Hematopoietic multipotent progenitor cell treated with erythropoietin and hydrocortisone succinate and interleukin-3 and kit ligand, for 8 days (in vitro differentiated cells): ENCODE measurements around the gene ARID5B.

Experiments used
- DNase-seq: peaks from one replicate; pipeline ENCODE4 v3.0.0-alpha.2; 2015

ARID5B gene

DNA sequence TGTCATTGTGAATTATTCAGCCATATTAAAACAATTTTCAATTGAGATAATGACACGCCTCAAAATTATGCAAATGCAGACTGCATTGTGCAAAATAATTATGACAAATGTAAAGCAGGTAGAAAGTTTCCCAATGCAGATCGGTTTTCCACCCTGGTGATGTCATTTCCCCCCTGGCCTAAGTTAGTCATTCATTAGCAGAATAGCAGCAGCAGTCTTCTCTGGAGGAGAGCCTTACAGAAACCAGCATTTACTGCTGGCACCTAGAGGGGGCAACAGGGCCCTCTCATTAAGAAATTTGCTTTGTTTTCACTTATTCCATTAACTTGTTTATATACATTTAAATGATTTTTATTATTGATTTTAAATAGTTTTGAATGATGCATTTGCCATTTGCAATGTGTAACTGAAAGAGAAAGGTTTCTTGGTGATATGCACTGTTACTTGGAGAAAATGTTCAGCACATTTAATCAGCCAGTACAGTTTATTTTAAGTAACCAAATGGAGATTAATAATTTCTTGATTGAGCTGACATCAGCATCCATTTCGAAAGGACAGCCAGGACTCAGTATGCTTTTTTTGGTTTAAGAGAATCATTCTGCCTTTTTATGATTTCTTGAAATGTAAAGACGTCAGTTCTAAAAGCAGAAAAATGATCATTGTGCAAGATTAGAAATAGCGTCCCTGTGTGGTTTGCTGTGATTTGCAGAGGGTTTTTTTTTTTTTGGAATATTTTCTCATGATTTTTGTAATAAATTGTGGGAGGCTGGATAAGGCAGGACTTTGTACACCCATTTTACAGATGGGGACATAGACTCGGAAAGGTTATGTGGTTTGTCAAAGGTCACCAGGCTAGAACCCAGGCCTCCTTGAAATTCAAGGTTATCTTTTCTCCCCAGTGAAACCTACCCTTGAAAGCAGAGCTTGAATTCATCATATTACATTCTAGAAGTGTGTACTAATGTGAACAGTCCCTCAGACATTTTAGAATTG is 3.5 kb downstream of the ARID5B start:
- peak; percentile 31 for DNase-seq

DNA sequence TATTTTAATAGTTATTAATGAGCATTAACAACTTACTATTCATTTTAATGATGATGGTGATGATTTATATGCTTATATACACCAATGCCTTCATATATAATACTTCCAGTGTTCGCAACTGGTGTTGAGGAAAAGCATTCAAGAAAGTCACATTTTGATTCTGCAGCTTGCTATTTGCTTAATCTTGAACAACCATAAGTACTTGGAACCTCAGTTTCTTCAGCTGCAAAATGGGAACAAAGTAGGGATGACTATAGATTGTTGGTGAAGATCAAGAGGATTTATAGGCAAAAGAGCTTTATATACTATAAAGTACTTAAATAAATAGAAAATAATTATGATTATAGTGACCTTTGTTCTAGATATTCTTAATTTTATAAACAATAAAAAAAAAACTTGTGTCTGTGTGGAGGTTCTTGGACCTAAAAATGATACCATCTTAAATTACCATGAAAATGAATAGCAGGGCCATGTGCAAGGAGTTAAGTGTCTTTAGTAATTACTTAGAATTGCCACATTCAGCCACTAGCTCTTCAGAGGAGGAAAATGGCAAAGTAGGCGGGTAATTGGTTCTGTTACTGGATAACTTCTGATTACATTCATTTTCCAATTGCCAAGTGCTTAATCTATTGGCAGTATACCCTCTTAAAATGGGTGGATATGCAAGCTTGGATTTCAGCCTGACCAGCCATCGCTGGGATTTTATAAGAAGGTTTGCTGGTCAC is 4.5 kb downstream of the ARID5B start:
- no peak for DNase-seq

DNA sequence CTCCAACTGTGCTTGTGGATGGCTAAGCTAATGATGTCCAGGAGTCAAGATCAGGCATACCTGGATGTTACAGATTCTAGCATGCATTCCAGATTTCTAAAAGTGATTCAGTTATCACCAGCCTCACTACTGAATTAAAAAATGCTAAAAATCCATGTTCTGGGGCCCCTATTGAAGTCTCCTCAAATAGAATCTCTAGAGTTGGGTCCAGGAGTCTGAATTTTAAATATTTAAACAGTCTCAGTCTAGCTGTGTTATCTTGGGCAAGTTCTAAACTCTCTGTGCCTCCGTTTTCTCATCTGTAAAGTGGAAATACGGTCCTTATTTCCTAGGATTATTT is 5.0 kb downstream of the ARID5B start:
- DNase-seq, result no peak

DNA sequence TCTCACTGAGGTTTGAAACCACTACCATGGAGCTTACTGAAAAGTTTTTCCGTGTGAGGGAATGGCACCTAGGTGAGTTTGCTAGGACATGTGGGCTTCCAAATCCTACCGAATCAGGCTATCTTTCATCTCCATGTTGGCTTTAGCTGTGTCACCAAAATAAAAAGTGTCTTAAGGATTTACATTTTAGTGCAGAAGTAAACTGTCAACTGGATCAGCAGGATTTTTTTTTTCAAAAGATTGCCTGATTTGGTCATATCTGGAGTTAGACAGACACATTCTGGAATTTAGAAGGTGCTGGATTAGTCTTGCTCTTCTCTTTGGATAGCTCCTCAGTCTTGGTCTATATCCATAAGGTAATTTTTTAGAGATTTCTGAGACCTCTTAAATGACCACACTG is 5.5 kb downstream of the ARID5B start:
- DNase-seq, result no peak

DNA sequence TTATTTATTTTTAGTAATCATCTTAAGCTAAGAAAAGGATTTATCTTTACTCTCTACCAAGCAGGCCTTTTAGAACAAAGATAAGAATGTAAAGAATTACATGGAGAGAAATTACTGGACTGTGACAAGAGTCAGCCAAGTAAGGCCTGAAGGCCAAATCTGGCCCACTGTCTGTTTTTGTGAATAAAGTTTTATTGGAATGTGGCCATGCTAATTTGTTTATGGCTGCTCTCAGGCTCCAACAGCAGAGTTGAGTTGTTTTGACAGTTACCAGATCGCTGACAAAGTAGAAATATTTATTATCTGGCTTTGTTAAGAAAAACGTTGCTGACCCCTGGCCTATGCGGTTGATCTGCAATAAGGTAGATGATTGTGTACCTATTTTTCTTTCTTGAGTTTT is 6.1 kb downstream of the ARID5B start:
- DNase-seq, result no peak

DNA sequence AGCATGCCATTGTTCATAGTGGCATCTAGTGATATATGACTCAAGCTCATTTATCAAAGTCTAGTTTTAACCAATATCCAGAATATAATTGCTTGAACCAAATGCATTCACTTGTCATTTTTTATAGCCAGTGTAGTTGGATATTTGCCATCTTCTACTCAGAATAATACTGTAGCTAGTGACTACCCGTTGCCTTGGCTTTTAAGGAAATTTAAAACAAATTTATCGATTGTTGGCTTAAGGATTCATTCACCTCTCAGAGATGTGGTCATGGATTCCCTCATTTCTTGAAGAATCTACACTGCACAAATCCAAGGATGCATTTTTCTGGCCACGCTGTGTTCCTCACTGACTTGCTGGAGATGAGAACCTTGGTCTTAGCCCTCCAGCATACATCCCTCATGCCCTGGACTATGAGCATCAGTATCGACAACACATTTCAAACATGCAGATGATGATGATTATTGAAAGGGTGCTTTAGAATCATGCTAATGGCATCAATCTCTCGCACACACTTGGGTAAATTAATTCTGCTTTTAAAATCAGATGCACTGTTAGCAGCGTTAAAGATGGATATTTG is 8.8 kb downstream of the ARID5B start:
- DNase-seq, result no peak

DNA sequence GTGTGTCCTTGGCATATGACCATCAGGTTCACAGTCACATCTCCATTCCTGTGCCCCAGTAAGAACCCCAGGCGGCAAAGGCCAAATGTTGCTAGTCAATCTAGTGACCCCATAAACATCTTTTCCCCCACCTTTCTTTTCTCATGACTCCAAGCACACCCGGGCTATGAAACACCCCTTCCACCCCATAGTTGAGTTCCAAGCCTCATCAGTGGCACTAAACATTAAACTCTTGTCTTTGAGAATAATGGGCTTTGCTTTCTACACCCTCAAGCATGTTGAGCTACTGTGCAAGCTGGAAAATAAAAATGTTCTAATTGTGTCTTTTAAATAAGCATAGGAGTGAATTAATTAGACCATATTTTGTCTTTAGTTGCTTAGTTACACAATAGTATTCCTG is 9.4 kb downstream of the ARID5B start:
- DNase-seq, result no peak

DNA sequence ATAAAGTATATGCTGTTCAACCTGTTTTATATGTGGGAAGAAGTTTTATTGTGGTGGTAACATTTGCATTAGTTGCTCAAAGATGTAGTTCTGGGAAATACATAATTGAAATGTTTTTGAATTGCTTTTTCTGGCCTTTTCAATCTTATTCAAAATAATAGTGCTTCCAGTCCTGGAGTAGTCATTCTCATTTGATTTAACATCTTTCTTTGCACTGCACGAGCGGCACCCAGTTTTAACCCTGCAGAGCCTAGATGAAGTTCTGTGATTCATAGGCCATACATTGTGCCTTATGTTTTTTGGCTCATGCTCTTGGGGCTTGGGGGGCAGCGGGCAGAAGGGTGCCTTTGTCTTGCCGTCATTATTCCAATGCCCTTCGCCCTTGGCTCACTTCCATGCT is 9.9 kb downstream of the ARID5B start:
- no peak for DNase-seq

DNA sequence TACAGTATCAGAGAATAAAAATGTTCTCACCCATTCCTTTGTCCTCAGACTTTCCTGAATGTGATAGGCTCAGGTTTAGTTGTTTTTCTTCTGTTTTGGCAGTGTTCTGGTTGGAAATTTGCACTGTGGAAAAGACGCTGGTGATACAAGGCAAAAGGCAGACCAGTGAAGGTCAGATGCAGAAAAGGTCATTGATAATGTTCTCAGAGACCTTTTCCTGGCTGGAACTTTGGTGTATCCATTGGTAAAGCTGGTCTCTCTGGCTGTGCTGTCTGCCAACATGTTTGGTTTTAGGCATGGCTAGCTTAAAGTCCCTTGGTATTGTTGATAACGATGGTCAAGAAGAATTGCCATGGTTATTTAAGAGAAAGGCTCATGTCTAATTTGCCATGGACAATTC is 11.5 kb downstream of the ARID5B start:
- DNase-seq, result no peak

DNA sequence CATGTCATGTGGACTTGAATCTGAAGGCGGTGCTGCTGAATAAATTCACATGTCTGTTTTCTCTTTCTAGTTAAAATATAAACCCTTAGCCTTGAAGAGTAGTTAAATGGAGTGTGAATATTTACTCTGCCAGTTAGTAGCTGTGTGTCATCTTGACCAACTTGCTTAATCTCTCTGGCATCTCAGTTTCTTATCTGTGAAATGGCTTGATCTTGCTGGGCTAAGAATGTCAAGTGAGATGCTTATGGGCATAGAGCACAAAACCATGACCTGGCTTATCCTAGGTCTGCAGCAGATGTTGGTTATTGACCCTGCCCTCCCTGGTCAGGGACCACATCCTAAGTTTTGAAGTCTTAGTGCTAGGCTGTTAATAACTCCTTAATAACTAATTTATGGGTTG is 16.6 kb downstream of the ARID5B start:
- no peak for DNase-seq

DNA sequence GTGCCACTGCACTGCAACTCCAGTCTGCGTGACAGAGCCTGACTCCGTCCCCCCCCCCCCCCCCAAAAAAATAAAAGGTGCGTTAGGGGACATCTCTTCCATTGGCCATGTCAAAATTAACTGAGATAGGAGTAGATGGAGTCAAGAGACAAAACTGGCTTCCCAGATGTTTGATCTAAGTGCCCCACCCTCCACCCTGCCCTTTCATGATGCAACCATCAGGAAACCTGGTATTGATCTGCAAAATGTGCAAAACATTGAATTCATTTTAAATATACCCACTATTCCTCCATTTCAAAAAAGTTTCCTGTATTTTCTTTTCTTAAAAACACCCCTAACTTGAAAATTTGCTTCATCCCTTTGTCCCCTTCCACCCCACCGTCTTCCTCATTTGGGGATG is 17.5 kb downstream of the ARID5B start:
- DNase-seq, result no peak

DNA sequence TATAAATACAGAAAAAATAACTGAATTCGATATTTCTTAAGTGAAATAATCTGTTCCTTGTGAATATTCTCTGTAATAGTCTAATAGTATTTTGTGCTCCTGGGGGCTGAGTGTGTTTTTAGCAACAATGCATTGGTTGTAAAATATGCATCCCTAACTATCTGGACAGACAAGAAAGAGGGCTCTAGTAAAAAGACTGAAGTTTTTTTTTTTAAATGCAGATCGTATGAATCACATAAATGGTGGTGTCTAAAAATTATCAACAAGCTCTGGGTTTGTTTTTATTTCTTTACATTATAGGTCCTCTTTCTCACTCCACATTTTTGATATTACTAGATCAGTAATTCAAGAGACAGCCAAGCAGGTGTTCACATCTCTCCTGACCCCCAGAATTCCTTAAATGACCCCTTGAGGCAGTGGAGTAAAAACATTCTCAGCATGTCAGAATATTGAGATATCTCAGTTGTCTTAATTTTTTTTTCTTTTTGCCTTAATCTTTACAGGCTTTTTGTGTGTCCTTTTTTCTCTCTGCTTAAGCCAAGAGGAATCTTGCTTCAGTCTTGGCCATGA is 18.2 kb downstream of the ARID5B start:
- DNase-seq, result no peak

DNA sequence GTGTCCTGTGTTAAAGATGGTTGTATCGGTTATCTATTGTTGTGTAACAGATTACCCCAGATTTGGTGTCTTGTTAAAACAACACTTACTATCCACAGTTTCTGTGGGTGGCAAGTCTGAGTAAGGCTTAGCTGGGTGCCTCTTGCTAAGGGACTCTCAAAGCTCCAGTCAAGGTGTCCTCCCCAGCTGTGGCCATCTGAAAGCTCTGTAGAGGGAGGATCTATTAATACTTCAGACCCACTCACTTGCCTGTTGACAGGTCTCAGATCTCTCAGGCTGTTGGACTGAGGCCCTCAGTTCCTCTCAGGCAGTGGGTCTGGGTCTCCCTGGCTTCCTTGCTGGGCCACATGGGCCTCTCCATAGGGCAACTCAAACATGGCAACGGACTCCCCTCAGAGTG is 19.6 kb downstream of the ARID5B start:
- no peak for DNase-seq

DNA sequence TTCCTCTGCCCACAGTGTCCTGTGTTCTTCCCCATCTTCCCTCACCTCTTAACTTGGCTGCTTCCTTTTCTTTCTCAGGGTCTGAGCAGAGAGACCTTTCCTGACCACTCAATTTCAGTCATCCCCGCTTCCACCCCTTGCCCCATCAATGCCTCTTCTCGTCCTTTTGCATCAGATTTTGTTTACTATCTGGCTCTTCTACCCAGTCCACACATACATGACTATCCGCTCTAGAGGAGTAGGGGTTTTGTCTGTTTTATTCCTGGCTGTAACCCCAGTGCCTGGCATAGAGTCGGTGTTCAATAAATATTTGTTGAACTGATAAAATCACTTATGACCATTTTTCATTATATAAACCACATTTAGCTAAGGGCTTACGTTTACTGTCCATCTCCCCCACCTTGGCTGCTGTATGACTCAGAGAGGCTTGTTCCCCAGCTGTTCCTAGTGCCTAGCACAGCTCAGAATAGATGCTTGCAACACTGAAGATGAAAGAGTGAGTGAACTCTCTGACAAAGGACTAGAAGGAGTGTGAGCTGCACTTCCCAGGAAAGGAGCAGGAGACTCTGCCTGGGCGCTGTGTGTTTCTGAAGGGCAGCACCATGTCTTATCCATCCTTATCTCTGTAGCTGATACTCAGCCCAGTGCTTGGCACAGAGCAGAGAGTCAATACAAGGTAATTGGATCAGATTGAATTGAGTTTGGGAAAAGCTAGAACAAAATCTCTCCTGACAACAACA is 21.9 kb downstream of the ARID5B start:
- no peak for DNase-seq

DNA sequence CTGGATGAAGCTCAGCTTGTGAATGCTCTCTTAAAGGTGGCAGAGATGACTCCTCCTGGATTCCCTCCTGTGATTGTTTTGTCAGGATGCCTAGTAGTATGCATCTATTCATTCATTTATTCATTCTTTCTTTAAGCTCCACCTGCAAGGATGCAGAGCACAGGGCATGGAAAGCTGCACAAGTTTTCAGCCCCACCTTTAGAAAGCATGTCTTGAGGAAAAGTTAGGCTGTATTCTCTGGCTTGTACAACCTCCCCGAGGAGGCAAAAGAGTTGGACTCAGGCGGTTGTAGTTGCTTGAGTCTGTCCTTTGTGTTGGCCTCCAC is 22.4 kb downstream of the ARID5B start:
- DNase-seq, result no peak

DNA sequence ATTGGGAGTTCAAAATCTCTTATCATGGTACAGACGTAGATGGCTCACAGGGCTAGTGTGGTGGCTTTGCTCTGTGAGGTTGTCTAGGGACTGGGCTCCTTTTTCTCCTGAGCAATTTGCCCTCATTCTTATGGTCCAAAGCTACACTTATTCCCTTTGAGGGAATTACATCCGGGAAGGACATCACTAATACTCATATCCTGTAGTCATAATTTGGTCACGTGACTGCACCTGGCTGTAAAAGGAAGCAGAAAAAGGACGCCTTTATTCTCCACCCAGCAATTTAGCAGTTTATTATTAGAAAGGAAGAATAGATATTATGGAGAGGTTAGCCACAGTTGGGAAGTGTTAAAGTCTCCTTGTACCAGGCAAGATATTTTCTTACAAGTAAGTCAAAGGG is 28.1 kb downstream of the ARID5B start:
- no peak for DNase-seq

DNA sequence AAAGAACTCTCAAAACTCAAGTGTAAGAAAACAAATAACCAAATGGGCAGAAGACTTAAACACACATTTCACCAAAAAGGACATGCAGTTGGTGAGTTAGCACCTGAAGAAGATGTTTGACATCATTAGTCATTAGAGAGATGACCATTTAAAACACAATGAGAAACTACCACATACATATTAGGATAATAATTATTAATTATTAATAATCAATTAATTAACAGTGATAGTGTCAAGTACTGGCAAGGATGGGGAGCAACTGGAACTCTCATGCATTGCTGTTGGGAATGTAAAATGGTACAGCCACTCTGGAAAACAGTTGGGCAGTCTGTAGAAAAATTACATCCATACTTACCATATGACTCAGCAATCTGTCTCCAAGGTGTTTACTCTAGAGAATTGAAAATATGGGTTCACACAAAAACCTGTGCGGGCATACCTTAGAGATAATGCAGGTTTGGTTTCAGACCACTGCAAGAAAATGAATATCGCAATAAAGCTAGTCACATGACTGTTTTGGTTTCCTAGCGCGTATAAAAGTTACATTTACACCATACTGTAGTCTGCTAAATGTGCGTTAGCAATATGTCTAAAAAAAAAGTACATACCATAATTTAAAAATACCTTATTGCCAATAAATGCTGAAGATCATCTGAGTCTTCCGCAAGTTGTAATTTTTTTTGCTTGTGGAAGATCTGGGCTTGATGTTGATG is 30.3 kb downstream of the ARID5B start:
- no peak for DNase-seq

DNA sequence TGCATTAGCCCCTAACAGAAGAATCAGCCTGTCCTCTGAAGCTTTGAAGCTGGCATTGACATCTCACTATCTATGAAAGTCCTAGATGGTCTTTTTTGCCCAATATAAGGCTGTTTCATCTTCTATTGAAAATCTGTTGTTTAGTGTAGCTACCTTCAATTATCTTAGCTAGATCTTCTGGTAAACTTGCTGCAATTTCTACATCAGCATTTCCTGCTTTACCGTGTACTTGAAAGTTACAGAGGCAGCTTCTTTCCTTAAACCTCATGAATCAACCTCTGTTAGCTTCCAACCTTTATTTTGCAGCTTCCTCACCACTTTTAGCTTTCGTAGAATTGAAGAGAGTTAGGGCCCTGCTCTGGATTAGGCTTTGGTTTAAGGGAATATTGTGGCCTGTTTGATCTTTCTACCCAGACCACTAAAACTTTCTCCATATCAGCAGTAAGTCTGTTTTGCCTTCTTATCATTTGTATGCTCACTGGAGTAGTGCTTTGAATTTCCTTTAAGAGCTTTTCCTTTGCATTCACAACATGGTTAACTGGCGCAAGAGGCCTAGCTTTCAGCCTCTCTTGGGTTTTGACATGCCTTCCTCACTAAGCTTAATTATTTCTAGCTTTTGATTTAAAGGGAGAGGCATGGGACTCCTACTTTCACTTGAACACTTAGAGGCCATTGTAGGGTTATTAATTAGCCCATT is 32.5 kb downstream of the ARID5B start:
- DNase-seq, result no peak

DNA sequence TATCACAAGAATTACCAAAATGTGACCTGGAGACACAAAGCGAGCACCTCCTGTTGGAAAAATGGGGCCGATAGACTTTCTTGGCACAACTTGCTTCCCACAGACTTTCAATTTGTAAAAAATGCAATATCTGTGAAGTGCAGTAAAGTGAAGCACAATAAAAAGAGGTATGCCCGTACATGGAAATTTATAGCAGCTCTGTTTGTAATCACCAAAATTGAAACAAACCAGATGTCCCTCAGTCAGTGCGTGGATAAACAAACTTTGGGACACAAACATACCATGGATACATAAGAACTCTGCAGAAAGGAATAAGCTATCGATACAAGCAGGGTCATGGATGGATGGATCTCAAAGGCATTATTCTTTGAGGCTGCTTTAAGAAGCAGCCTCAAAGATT is 33.6 kb downstream of the ARID5B start:
- DNase-seq, result no peak

DNA sequence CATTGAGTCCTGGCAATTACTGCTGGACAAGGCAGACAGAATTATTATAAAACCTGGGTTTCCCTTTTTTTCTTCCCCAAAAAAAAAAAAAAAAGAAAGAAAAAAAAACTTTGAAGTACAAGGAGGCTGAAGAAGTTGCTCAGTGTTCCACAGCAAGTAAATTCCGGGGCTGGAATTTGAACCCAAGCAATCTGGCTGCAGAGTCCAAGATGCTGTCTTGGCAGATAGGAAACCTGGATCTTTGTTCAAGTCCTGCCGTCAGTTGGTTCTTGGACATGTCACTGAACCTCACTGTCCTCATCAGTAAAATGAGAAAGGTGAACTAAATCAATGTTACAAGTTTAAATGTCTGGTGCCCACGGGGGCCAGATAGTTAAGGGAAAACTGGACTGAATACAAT is 35.3 kb downstream of the ARID5B start:
- DNase-seq, result no peak

DNA sequence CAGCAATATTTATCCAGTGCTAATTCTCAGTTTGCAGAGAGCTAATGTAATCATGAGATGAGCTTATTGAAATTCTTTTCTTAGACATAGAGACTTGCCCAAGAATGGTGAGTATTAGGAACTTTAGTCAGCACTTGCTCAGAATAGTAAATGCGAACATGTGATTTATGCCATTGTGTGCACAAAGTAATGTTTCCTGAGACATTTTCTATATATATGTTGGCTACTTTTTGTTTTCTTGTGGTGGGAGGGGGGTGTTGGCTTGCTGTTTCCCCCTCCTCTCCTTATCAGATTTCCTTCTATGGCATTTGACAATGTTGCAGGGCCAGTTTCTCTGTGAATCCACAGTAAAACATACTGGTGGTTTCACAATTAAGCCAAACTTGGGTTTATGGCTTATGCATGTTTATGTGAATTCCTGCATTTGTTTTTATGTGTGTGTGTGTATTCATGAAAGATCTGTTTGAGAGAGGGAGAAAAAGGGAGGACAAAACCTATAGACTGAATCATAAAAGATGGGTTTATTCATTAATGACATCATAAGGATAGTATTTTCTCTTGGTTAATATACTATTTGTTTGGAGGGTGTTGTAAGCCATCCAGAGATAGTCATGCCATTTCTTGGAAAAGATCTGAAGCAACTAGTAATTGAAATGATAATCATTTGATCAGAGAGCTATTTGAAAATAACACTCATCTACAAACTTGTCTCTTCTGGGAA is 36.3 kb downstream of the ARID5B start:
- DNase-seq, result no peak
